Stimulated activated CD4-positive, alpha-beta T cell treated with anti-CD3 and anti-CD28 coated beads, Interleukin-12 subunit alpha, Interleukin-12 subunit beta, amount 100 ng/mL, for 4 hours (primary cell): ENCODE measurements around the gene ISCA2.

Experiments
- DNase-seq: peaks from one replicate; pipeline ENCODE4 v3.0.0-alpha.2; 2020

The ISCA2 gene

GRCh38 chr14:74509587-74510222 lies 16.1 kb downstream of the ISCA2 start:
- no peak for DNase-seq

GRCh38 chr14:74510223-74510931 lies 16.8 kb downstream of the ISCA2 start:
- no peak for DNase-seq

- no peak for DNase-seq
These were observed 17.4 kb downstream of the ISCA2 start for GRCh38 chr14:74510959-74511409.

GRCh38 chr14:74511966-74512830 lies 18.6 kb downstream of the ISCA2 start:
- no peak for DNase-seq

GRCh38 chr14:74514471-74514941 lies 20.9 kb downstream of the ISCA2 start:
- DNase-seq: no peak

GRCh38 chr14:74515891-74516412 lies 22.4 kb downstream of the ISCA2 start:
- no peak for DNase-seq

- no peak for DNase-seq
These were observed 23.0 kb downstream of the ISCA2 start for GRCh38 chr14:74516451-74517160.

GRCh38 chr14:74517731-74518130 lies 24.2 kb downstream of the ISCA2 start:
- no peak for DNase-seq

- DNase-seq: no peak
These were observed 24.7 kb downstream of the ISCA2 start for GRCh38 chr14:74518221-74518620.

GRCh38 chr14:74519316-74520074 lies 25.9 kb downstream of the ISCA2 start:
- DNase-seq: no peak

- DNase-seq: no peak
These were observed 28.2 kb downstream of the ISCA2 start for GRCh38 chr14:74521756-74522155.

GRCh38 chr14:74522740-74523139 lies 29.2 kb downstream of the ISCA2 start:
- no peak for DNase-seq

- no peak for DNase-seq
These were observed 30.7 kb downstream of the ISCA2 start for GRCh38 chr14:74524076-74524811.

GRCh38 chr14:74524812-74525135 lies 31.2 kb downstream of the ISCA2 start:
- no peak for DNase-seq

GRCh38 chr14:74525361-74525851 lies 31.8 kb downstream of the ISCA2 start:
- DNase-seq: no peak

- no peak for DNase-seq
These were observed 33.5 kb downstream of the ISCA2 start for GRCh38 chr14:74526854-74527585.

- no peak for DNase-seq
These were observed 34.2 kb downstream of the ISCA2 start for GRCh38 chr14:74527736-74528280.

GRCh38 chr14:74528406-74528805 lies 34.8 kb downstream of the ISCA2 start:
- DNase-seq: no peak

- no peak for DNase-seq
These were observed 35.3 kb downstream of the ISCA2 start for GRCh38 chr14:74528886-74529285.

GRCh38 chr14:74531006-74531405 lies 37.4 kb downstream of the ISCA2 start:
- no peak for DNase-seq
